ENCODE measurements around the gene SYT7. TPM values are rescaled to one million over a fixed set of nuclear protein-coding genes. Genes with fewer than 3 reads are reported as not detected.

SYT7 gene
- total and polyA plus RNA-seq, 2 of the 8 experiments (the other 6 are each of a cell fraction or from before 2014, with no cell fraction given), result 9.6 to 10.5 TPM

GRCh38 chr11:61494381-61494961, 86.4 kb downstream of the SYT7 start (continued):
- TF ChIP-seq CTCF (IDR thresholded peaks at IDR 0.05; ENCODE audit: control extremely low read depth in 1 of 3, insufficient read depth in 1 of 3, low read depth in 1 of 3, low read length in 3 of 3) (no peak), SAP30 (IDR thresholded peaks at IDR 0.05; ENCODE audit: insufficient read depth, insufficient replicate concordance, low read length) (no peak), RFX5 (IDR thresholded peaks at IDR 0.05; ENCODE audit: borderline replicate concordance, low read depth, low read length) (no peak)

Data from H1 (cell line).